HEK293 (cell line): ENCODE results near the gene KLHL17.

Experiments
- EGR2 ChIP-seq: fragments of 450-650 bp; formaldehyde crosslinking; IDR thresholded peaks from 2 replicates; pipeline ENCODE4 v1.5.1; 2016; ENCODE audit warnings: low read depth, missing biosample characterization, missing genetic modification characterization
- FEZF1 ChIP-seq: fragments of 450-650 bp; formaldehyde crosslinking; IDR thresholded peaks from 2 replicates; pipeline ENCODE4 v1.5.1; 2016; ENCODE audit warnings: missing biosample characterization, missing genetic modification characterization
- GLI4 ChIP-seq: fragments of 450-650 bp; formaldehyde crosslinking; IDR thresholded peaks from 2 replicates; pipeline ENCODE4 v1.5.1; 2016; ENCODE audit warnings: missing biosample characterization, missing genetic modification characterization
- KLF16 ChIP-seq: fragments of 450-650 bp; formaldehyde crosslinking; IDR thresholded peaks from 2 replicates; pipeline ENCODE4 v1.5.1; 2017; ENCODE audit warnings: missing biosample characterization, missing genetic modification characterization
- KLF9 ChIP-seq: fragments of 450-650 bp; formaldehyde crosslinking; IDR thresholded peaks from 2 replicates; pipeline ENCODE4 v1.5.1; 2016; ENCODE audit warnings: missing biosample characterization, missing genetic modification characterization, low read depth
- OVOL3 ChIP-seq: fragments of 450-650 bp; formaldehyde crosslinking; IDR thresholded peaks from 2 replicates; pipeline ENCODE4 v1.5.1; 2016; ENCODE audit warnings: missing biosample characterization, missing genetic modification characterization
- PRDM6 ChIP-seq: fragments of 450-650 bp; formaldehyde crosslinking; IDR thresholded peaks from 2 replicates; pipeline ENCODE4 v1.5.1; 2017; ENCODE audit warnings: missing biosample characterization, missing genetic modification characterization
- WT1 ChIP-seq: fragments of 450-650 bp; formaldehyde crosslinking; IDR thresholded peaks from 2 replicates; pipeline ENCODE4 v1.5.1; 2016; ENCODE audit warnings: missing biosample characterization, missing genetic modification characterization
- ZBTB10 ChIP-seq: fragments of 450-650 bp; formaldehyde crosslinking; IDR thresholded peaks from 2 replicates; pipeline ENCODE4 v1.5.1; 2016; ENCODE audit warnings: missing biosample characterization, missing genetic modification characterization
- ZBTB48 ChIP-seq: fragments of 450-650 bp; formaldehyde crosslinking; IDR thresholded peaks from 2 replicates; pipeline ENCODE4 v1.5.1; 2016; ENCODE audit warnings: missing biosample characterization, missing genetic modification characterization
- ZFP69B ChIP-seq: fragments of 450-650 bp; formaldehyde crosslinking; IDR thresholded peaks from 2 replicates; pipeline ENCODE4 v1.5.1; 2016; ENCODE audit warnings: missing biosample characterization, missing genetic modification characterization
- ZNF133 ChIP-seq: fragments of 450-650 bp; formaldehyde crosslinking; IDR thresholded peaks from 2 replicates; pipeline ENCODE4 v1.5.1; 2016; ENCODE audit warnings: missing biosample characterization, missing genetic modification characterization
- ZNF140 ChIP-seq: fragments of 450-650 bp; formaldehyde crosslinking; IDR thresholded peaks from 2 replicates; pipeline ENCODE4 v1.5.1; 2016; ENCODE audit warnings: missing biosample characterization, missing genetic modification characterization
- ZNF174 ChIP-seq: fragments of 450-650 bp; formaldehyde crosslinking; IDR thresholded peaks from 2 replicates; pipeline ENCODE4 v1.5.0; 2017; ENCODE audit warnings: missing biosample characterization, mild to moderate bottlenecking, missing genetic modification characterization
- ZNF2 ChIP-seq: fragments of 450-650 bp; formaldehyde crosslinking; IDR thresholded peaks from 2 replicates; pipeline ENCODE4 v1.5.1; 2016; ENCODE audit warnings: missing biosample characterization, missing genetic modification characterization
- ZNF214 ChIP-seq: fragments of 450-650 bp; formaldehyde crosslinking; IDR thresholded peaks from 2 replicates; pipeline ENCODE4 v1.5.1; 2017; ENCODE audit warnings: missing biosample characterization, mild to moderate bottlenecking, missing genetic modification characterization, borderline replicate concordance
- ZNF239 ChIP-seq: fragments of 450-650 bp; formaldehyde crosslinking; IDR thresholded peaks from 2 replicates; pipeline ENCODE4 v1.5.1; 2016; ENCODE audit warnings: missing biosample characterization, missing genetic modification characterization
- ZNF302 ChIP-seq: fragments of 450-650 bp; formaldehyde crosslinking; IDR thresholded peaks from 2 replicates; pipeline ENCODE4 v1.5.1; 2016; ENCODE audit warnings: missing biosample characterization, missing genetic modification characterization, low read depth
- ZNF311 ChIP-seq: fragments of 450-650 bp; formaldehyde crosslinking; IDR thresholded peaks from 2 replicates; pipeline ENCODE4 v1.5.1; 2017; ENCODE audit warnings: missing biosample characterization, missing genetic modification characterization, borderline replicate concordance
- ZNF324 ChIP-seq: fragments of 450-650 bp; formaldehyde crosslinking; IDR thresholded peaks from 2 replicates; pipeline ENCODE4 v1.5.1; 2016; ENCODE audit warnings: missing biosample characterization, missing genetic modification characterization
- ZNF335 ChIP-seq: fragments of 450-650 bp; formaldehyde crosslinking; conservative IDR thresholded peaks from 2 replicates; pipeline ENCODE4 v1.5.1; 2016; ENCODE audit warnings: missing biosample characterization, missing genetic modification characterization
- ZNF341 ChIP-seq: fragments of 450-650 bp; formaldehyde crosslinking; IDR thresholded peaks from 2 replicates; pipeline ENCODE4; 2016; ENCODE audit warnings: low read depth, missing biosample characterization, missing genetic modification characterization
- ZNF354C ChIP-seq: fragments of 450-650 bp; formaldehyde crosslinking; IDR thresholded peaks from 2 replicates; pipeline ENCODE4 v1.5.1; 2016; ENCODE audit warnings: missing biosample characterization, missing genetic modification characterization, low read depth, borderline replicate concordance
- ZNF433 ChIP-seq: fragments of 450-650 bp; formaldehyde crosslinking; IDR thresholded peaks from 2 replicates; pipeline ENCODE4 v1.5.1; 2016; ENCODE audit warnings: missing biosample characterization, missing genetic modification characterization, low read depth
- ZNF707 ChIP-seq: fragments of 450-650 bp; formaldehyde crosslinking; IDR thresholded peaks from 2 replicates; pipeline ENCODE4 v1.5.1; 2016; ENCODE audit warnings: missing biosample characterization, missing genetic modification characterization
- ZNF791 ChIP-seq: fragments of 450-650 bp; formaldehyde crosslinking; IDR thresholded peaks from 2 replicates; pipeline ENCODE4 v1.5.1; 2016; ENCODE audit warnings: missing biosample characterization, missing genetic modification characterization
- TF ChIP-seq, protein P1 (sequence below): fragments of 450-650 bp; formaldehyde crosslinking; IDR thresholded peaks from 2 replicates; pipeline ENCODE4 v1.5.1; 2016; ENCODE audit warnings: missing biosample characterization, missing genetic modification characterization
- TF ChIP-seq, protein P2 (sequence below): fragments of 450-650 bp; formaldehyde crosslinking; IDR thresholded peaks from 2 replicates; pipeline ENCODE4 v1.5.1; 2016; ENCODE audit warnings: missing biosample characterization, missing genetic modification characterization
- TF ChIP-seq, protein P3 (sequence below): fragments of 450-650 bp; formaldehyde crosslinking; optimal IDR thresholded peaks from 2 replicates; pipeline ENCODE3; 2016; ENCODE audit warnings: missing biosample characterization, mild to moderate bottlenecking, missing genetic modification characterization
- TF ChIP-seq, protein P4 (sequence below): fragments of 450-650 bp; formaldehyde crosslinking; IDR thresholded peaks from 2 replicates; pipeline ENCODE4 v1.5.1; 2016; ENCODE audit warnings: missing biosample characterization, missing genetic modification characterization, low read depth

KLHL17 gene

GRCh38 chr1:960363-961131 is at the start of gene KLHL17 (continued):
- TF ChIP-seq ZNF433 (tag by site-specific recombination) (no peak), ZNF335 (tag by site-specific recombination) (peak; percentile 38; the same call in 1 of the 2 replicates), WT1 (tag by site-specific recombination) (no peak), ZNF324 (no peak), ZFP69B (tag by site-specific recombination) (peak; percentile 70; the same call in 1 of the 2 replicates), ZNF2 (tag by site-specific recombination) (no peak), FEZF1 (tag by site-specific recombination) (no peak), ZNF214 (no peak), ZNF239 (tag by site-specific recombination) (no peak), KLF16 (tag by site-specific recombination) (0 out of 2 replicates have a peak, but pooled peaks have one; percentile 42), ZNF354C (tag by site-specific recombination) (no peak), ZNF707 (no peak), ZNF140 (tag by site-specific recombination) (no peak), ZNF174 (tag by site-specific recombination) (no peak), ZNF341 (tag by site-specific recombination) (peak; percentile 53; the same call in 1 of the 2 replicates), ZNF311 (tag by site-specific recombination) (no peak), KLF9 (tag by site-specific recombination) (peak; percentile 61), ZNF791 (tag by site-specific recombination) (no peak), EGR2 (no peak), PRDM6 (no peak), ZBTB10 (peak; percentile 78), OVOL3 (tag by site-specific recombination) (no peak), ZBTB48 (tag by site-specific recombination) (no peak), GLI4 (tag by site-specific recombination) (no peak), ZNF133 (no peak), ZNF302 (tag by site-specific recombination) (no peak)
- TF ChIP-seq, protein P1, sequence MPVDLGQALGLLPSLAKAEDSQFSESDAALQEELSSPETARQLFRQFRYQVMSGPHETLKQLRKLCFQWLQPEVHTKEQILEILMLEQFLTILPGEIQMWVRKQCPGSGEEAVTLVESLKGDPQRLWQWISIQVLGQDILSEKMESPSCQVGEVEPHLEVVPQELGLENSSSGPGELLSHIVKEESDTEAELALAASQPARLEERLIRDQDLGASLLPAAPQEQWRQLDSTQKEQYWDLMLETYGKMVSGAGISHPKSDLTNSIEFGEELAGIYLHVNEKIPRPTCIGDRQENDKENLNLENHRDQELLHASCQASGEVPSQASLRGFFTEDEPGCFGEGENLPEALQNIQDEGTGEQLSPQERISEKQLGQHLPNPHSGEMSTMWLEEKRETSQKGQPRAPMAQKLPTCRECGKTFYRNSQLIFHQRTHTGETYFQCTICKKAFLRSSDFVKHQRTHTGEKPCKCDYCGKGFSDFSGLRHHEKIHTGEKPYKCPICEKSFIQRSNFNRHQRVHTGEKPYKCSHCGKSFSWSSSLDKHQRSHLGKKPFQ (tag by site-specific recombination) = no peak
- TF ChIP-seq, protein P2, sequence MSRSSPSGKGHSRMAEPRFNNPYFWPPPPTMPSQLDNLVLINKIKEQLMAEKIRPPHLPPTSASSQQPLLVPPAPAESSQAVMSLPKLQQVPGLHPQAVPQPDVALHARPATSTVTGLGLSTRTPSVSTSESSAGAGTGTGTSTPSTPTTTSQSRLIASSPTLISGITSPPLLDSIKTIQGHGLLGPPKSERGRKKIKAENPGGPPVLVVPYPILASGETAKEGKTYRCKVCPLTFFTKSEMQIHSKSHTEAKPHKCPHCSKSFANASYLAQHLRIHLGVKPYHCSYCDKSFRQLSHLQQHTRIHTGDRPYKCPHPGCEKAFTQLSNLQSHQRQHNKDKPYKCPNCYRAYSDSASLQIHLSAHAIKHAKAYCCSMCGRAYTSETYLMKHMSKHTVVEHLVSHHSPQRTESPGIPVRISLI (tag by site-specific recombination) = no peak
- TF ChIP-seq, protein P3, sequence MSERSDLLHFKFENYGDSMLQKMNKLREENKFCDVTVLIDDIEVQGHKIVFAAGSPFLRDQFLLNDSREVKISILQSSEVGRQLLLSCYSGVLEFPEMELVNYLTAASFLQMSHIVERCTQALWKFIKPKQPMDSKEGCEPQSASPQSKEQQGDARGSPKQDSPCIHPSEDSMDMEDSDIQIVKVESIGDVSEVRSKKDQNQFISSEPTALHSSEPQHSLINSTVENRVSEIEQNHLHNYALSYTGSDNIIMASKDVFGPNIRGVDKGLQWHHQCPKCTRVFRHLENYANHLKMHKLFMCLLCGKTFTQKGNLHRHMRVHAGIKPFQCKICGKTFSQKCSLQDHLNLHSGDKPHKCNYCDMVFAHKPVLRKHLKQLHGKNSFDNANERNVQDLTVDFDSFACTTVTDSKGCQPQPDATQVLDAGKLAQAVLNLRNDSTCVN (tag by site-specific recombination) = peak; percentile 89
- TF ChIP-seq, protein P4, sequence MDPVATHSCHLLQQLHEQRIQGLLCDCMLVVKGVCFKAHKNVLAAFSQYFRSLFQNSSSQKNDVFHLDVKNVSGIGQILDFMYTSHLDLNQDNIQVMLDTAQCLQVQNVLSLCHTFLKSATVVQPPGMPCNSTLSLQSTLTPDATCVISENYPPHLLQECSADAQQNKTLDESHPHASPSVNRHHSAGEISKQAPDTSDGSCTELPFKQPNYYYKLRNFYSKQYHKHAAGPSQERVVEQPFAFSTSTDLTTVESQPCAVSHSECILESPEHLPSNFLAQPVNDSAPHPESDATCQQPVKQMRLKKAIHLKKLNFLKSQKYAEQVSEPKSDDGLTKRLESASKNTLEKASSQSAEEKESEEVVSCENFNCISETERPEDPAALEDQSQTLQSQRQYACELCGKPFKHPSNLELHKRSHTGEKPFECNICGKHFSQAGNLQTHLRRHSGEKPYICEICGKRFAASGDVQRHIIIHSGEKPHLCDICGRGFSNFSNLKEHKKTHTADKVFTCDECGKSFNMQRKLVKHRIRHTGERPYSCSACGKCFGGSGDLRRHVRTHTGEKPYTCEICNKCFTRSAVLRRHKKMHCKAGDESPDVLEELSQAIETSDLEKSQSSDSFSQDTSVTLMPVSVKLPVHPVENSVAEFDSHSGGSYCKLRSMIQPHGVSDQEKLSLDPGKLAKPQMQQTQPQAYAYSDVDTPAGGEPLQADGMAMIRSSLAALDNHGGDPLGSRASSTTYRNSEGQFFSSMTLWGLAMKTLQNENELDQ (tag by site-specific recombination) = no peak
